Stomach (tissue), 9 donors: Measurements from ENCODE around the gene PHF2. TPM values are rescaled to one million over a fixed set of nuclear protein-coding genes. Genes with fewer than 3 reads are reported as not detected.

Experiments used
- DNase-seq, 2 donors: peaks; one replicate each; pipeline versions ENCODE4 v3.0.0 to v3.0.0-alpha.2; 2013 to 2019
- H3K27ac ChIP-seq, 5 donors: fragments of 200-600 bp in 4 of 5; sonication (generic) in 4 of 5; one replicate each; pipeline ENCODE4 v1.5.1; 2013 to 2019; ENCODE audit warnings: mild to moderate bottlenecking in 1 of 5, moderate library complexity in 1 of 5
- H3K27me3 ChIP-seq, 3 donors: fragments of 200-600 bp; sonication (generic); one replicate each; pipeline ENCODE4 v1.5.1; 2017 to 2019; ENCODE audit warnings: mixed run types in 1 of 3
- H3K36me3 ChIP-seq, 4 donors: fragments of 200-600 bp; sonication (generic); 1 replicate in 3 of 4; 2 replicates in 1 of 4; pipeline ENCODE4 v1.5.1; 2016 to 2019
- H3K4me1 ChIP-seq, 4 donors: fragments of 200-600 bp; sonication (generic); one replicate each; pipeline ENCODE4 v1.5.1; 2016 to 2019
- H3K4me3 ChIP-seq, 4 donors: fragments of 200-600 bp; sonication (generic) in 3 of 4; one replicate each; pipeline ENCODE4 v1.5.1; 2016 to 2019; ENCODE audit warnings: mild to moderate bottlenecking in 1 of 4
- H3K9me3 ChIP-seq, 4 donors: fragments of 200-600 bp; sonication (generic); one replicate each; pipeline ENCODE4 v1.5.1; 2016 to 2019
- CTCF ChIP-seq, 7 experiments: fragments of 450-650 bp in 4 of 7; fragments of 200-600 bp in 3 of 7; sonication (generic) in 3 of 7; IDR thresholded peaks; one replicate each; pipeline ENCODE4 v1.5.1; 2016 to 2019; ENCODE audit warnings: antibody characterized with exemption in 7 of 7, control low read depth in 2 of 7, mild to moderate bottlenecking in 1 of 7
- EP300 ChIP-seq: sonication (generic); formaldehyde crosslinking; IDR thresholded peaks from one replicate; pipeline ENCODE4 v1.6.1; 2017; ENCODE audit warnings: antibody characterized with exemption
- POLR2A ChIP-seq, 4 donors: fragments of 450-650 bp; IDR thresholded peaks; one replicate each; pipeline ENCODE4 v1.6.1; 2016; ENCODE audit warnings: antibody characterized with exemption in 4 of 4, control low read depth in 2 of 4, mild to moderate bottlenecking in 1 of 4, moderate library complexity in 1 of 4
- POLR2AphosphoS5 ChIP-seq, 3 donors: sonication (generic); formaldehyde crosslinking; IDR thresholded peaks; one replicate each; pipeline ENCODE4 v1.6.1; 2016; ENCODE audit warnings: antibody characterized with exemption in 3 of 3
- WGBS, 5 donors: extraction: QIAGEN DNeasy Blood & Tissue Kit in 3 of 5; methylation state at CpG; one replicate each; pipeline versions ENCODE4 v1.1.5 to v1.1.7; 2013 to 2018; 5-methylcytosine and 5-hydroxymethylcytosine counted together
- intact Hi-C: fragments of 100-400 bp; cut with DNase I; formaldehyde crosslinking; loops from one replicate; pipeline ENCODE4 v1.15.1; 2023; ENCODE audit warnings: low total_unique reads
- polyA plus RNA-seq, 3 donors: library from polyadenylated mRNA; stranded (reverse); fragments of 200-250 nt; gene quantifications; one replicate each; pipeline ENCODE4 v1.2.3, GENCODE V29; 2013
- total RNA-seq, 5 donors: library from RNA; depleted of rRNA; stranded (reverse); fragments of >200 nt; gene quantifications; one replicate each; pipeline versions ENCODE4 v1.1.0 to v1.2.3, GENCODE V29; 2014 to 2016
- donor health status: healthy with polysubstance abuse.
- donor health status: Bipolar disorder and iron deficiency.
- donor health status: healthy.

The PHF2 gene
- total and polyA plus RNA-seq, 8 donors, result 14.2 to 58.0 (median 19.5) TPM

DNA sequence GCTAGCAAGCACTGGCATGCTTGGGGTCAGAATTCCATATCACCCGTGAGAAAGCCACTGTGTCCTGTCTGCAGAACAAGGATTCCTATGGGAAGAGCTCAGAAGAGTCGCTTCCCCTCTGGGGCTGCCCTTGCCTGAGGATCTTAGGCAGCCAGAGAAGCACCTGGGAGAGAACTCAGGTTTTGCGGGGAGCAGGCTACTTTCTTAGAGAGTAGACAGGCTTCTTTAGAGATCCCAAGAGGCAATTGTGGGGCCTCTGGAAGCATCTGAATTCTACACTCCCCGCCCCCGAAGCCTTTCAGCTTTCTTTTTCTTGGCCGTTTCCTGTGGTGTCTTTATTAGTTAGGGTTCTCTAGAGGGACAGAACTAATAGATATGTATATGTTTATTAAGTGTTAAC lies 40.9 kb downstream of the PHF2 start:
- no peak overlapping the region for H3K4me3 ChIP-seq
- no peak for DNase-seq
- intact Hi-C loops, result no loop called here
- WGBS, 5 donors, result 81 to 87% (median 83%) methylated on average over 4 to 6 of the region's 6 CpGs
- peaks cover 0 to 6% (median 2%) of the 10 kb centered on the region in 4 donors for H3K36me3 ChIP-seq
- H3K4me1 ChIP-seq, result peaks cover 28 to 78% (median 45%) of the 10 kb centered on the region in 4 donors
- H3K27me3 ChIP-seq, result no peaks in the 10 kb centered on the region
- H3K27ac ChIP-seq, result no peak overlapping the region
- TF ChIP-seq POLR2A (IDR thresholded peaks at IDR 0.05) (no peak), POLR2AphosphoS5 (IDR thresholded peaks at IDR 0.05) (no peak), EP300 (no peak), CTCF (IDR thresholded peaks at IDR 0.05) (no peak)
- no peaks in the 10 kb centered on the region for H3K9me3 ChIP-seq

DNA sequence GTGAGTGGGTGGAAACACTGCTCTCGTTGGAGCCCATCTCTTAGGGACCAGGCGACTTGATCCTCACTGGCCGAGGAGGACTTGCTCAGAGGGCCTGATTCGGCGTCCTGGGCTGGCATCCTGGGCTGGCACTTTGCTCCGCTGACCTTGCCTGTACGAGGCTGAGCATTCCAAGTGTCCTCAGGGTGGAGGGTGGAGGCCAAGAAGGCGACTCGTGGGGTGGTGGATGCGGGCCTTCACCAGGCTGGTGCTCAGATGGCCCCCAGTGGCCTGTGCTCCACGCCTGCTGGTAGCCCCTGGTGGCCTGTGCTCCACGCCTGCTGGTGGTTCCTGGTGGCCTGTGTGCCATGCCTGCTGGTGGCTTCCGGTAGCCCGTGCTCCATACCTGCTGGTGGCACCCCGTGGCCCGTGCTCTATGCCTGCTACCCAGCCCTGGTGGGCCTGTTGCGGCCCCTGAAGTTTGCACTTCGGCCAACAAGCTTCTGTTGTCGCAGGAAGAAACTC lies 42.9 kb downstream of the PHF2 start:
- intact Hi-C loops, result no loop called here
- no peaks in the 10 kb centered on the region for H3K27me3 ChIP-seq
- H3K27ac ChIP-seq, result no peak overlapping the region
- H3K4me1 ChIP-seq, result peaks cover 24 to 72% (median 40%) of the 10 kb centered on the region in 4 donors
- DNase-seq, result no peak
- no peak for TF ChIP-seq POLR2A (IDR thresholded peaks at IDR 0.05)
- TF ChIP-seq EP300, result no peak
- no peak for TF ChIP-seq POLR2AphosphoS5 (IDR thresholded peaks at IDR 0.05)
- no peak for TF ChIP-seq CTCF (IDR thresholded peaks at IDR 0.05)
- H3K4me3 ChIP-seq, result no peak overlapping the region
- peaks cover 0 to 6% (median 2%) of the 10 kb centered on the region in 4 donors for H3K36me3 ChIP-seq
- 89 to 92% (median 91%) methylated on average over 4 to 19 of the region's 19 CpGs for WGBS, 5 donors
- H3K9me3 ChIP-seq, result no peaks in the 10 kb centered on the region

- intact Hi-C loops, result no loop called here
- Histone ChIP-seq H3K4me3 (no peak overlapping the region), H3K9me3 (no peaks in the 10 kb centered on the region), H3K36me3 (peaks cover 0 to 6% (median 2%) of the 10 kb centered on the region in 4 donors), H3K27ac (no peak overlapping the region), H3K4me1 (peaks cover 24 to 71% (median 39%) of the 10 kb centered on the region in 4 donors), H3K27me3 (no peaks in the 10 kb centered on the region)
- no peak for DNase-seq
- TF ChIP-seq CTCF (IDR thresholded peaks at IDR 0.05) (no peak), POLR2A (IDR thresholded peaks at IDR 0.05) (no peak), POLR2AphosphoS5 (IDR thresholded peaks at IDR 0.05) (no peak), EP300 (no peak)
- 73 to 86% (median 80%) methylated on average over 6 to 8 of the region's 8 CpGs for WGBS, 5 donors
Observed at GRCh38 chr9:93620041-93620506, 43.7 kb downstream of the PHF2 start.

GRCh38 chr9:93620881-93621820 lies 44.8 kb downstream of the PHF2 start:
- peaks cover 0 to 6% (median 2%) of the 10 kb centered on the region in 4 donors for H3K36me3 ChIP-seq
- DNase-seq, result peak in 1 of 2 donors; percentile 46
- no peaks in the 10 kb centered on the region for H3K9me3 ChIP-seq
- intact Hi-C loops, result no loop called here
- no peak overlapping the region for H3K4me3 ChIP-seq
- TF ChIP-seq CTCF (IDR thresholded peaks at IDR 0.05), result no peak
- no peak for TF ChIP-seq POLR2A (IDR thresholded peaks at IDR 0.05)
- H3K4me1 ChIP-seq, result peaks cover 24 to 65% (median 39%) of the 10 kb centered on the region in 4 donors
- H3K27me3 ChIP-seq, result no peaks in the 10 kb centered on the region
- H3K27ac ChIP-seq, result no peak overlapping the region
- 52 to 71% (median 69%) methylated on average over 11 to 14 of the region's 14 CpGs for WGBS, 5 donors
